Neutrophil (primary cell): Measurements from ENCODE around the gene SDF4.

Source experiments
- H3K27ac ChIP-seq: fragments of 200-600 bp; sonication (generic); 2 replicates; pipeline ENCODE4 v1.5.1; 2016; ENCODE audit warnings: mild to moderate bottlenecking, moderate library complexity
- H3K27me3 ChIP-seq: fragments of 200-600 bp; sonication (generic); 2 replicates; pipeline ENCODE4 v1.6.0; 2016; ENCODE audit warnings: mild to moderate bottlenecking
- H3K36me3 ChIP-seq: fragments of 200-600 bp; sonication (generic); 2 replicates; pipeline ENCODE4 v1.5.1; 2017
- H3K4me1 ChIP-seq, 2 experiments: fragments of 200-600 bp in 1 of 2; sonication (generic) in 1 of 2; 1 replicate in 1 of 2; 2 replicates in 1 of 2; pipeline versions ENCODE4 v1.5.1 to v1.6.1; 2013 to 2016; ENCODE audit warnings: low read depth in 1 of 2, low read length in 1 of 2, mild to moderate bottlenecking in 1 of 2, moderate library complexity in 1 of 2; ENCODE audit not compliant: control insufficient read depth in 1 of 2, insufficient read depth in 1 of 2
- H3K4me3 ChIP-seq, 2 experiments: fragments of 200-600 bp in 1 of 2; sonication (generic) in 1 of 2; 1 replicate in 1 of 2; 2 replicates in 1 of 2; pipeline ENCODE4 v1.5.1; 2013 to 2016; ENCODE audit warnings: low read depth in 1 of 2, low read length in 1 of 2, mild to moderate bottlenecking in 1 of 2, moderate library complexity in 1 of 2
- H3K9me3 ChIP-seq: fragments of 200-600 bp; sonication (generic); 2 replicates; pipeline ENCODE4 v1.5.1; 2016
- CTCF ChIP-seq: fragments of 200-600 bp; sonication (generic); IDR thresholded peaks from 2 replicates; pipeline ENCODE4 v1.5.1; 2016; ENCODE audit warnings: antibody characterized with exemption

SDF4 gene

GRCh38 chr1:1219341-1219740 is 12.5 kb downstream of the SDF4 start:
- Histone ChIP-seq H3K27ac (no peak overlapping the region), H3K9me3 (no peaks in the 10 kb centered on the region), H3K4me1 (no peaks in the 10 kb centered on the region), H3K27me3 (peaks cover 11% of the 10 kb centered on the region), H3K4me3 (no peak overlapping the region), H3K36me3 (peaks cover 93% of the 10 kb centered on the region)
- no peak for TF ChIP-seq CTCF

GRCh38 chr1:1218524-1219200 is 13.1 kb downstream of the SDF4 start:
- Histone ChIP-seq H3K9me3 (no peaks in the 10 kb centered on the region), H3K27ac (no peak overlapping the region), H3K4me3 (no peak overlapping the region), H3K4me1 (no peaks in the 10 kb centered on the region), H3K36me3 (peaks cover 86% of the 10 kb centered on the region), H3K27me3 (peaks cover 18% of the 10 kb centered on the region)
- no peak for TF ChIP-seq CTCF

GRCh38 chr1:1217621-1218523 is 13.9 kb downstream of the SDF4 start:
- Histone ChIP-seq H3K4me3 (no peak overlapping the region), H3K27ac (no peak overlapping the region), H3K36me3 (peaks cover 78% of the 10 kb centered on the region), H3K27me3 (peaks cover 26% of the 10 kb centered on the region), H3K4me1 (peaks cover 0 to 6% of the 10 kb centered on the region in 2 experiments), H3K9me3 (no peaks in the 10 kb centered on the region)
- no peak for TF ChIP-seq CTCF

DNA sequence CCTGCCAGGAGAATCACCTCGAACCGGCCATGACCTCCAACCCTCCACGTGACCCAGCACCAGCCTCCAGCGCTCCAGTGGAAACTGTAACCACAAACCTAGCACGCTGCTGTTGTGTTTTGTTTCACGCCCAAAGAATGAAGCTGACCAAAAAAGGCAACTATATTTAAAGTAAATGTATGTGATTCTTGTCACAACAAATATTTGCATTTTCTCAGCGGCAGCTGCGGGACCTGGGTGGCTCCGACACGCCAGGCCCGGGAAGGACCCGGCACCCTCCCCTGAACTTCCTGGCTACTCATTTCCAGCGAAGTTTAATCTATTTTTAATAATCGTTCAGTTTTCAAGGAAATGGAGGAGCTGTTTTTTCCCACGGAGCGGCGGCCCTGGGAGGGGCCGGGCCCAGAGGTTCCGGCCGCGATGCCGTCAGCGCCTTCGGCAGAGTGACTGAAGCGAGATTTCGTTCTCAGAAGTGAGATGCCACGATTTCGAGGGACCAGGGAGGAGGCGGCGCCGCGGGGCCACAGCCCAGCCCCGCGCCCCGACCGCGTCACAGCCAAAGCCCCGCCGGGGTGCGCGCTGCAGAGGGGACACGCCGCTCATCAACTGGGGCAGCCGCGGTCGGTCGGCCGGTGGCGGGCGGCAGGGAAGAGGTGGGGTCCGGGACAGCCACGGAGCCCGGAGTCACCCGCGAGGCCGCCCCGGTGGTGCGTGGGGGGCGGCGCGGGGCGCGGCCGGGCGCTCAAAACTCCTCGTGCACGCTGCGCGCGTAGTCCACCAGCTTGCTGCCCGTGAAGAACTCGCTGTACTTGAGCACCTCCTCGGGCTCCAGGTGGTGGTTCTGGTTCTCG is 14.8 kb downstream of the SDF4 start:
- TF ChIP-seq CTCF = no peak
- Histone ChIP-seq H3K4me3 (no peak overlapping the region), H3K36me3 (peaks cover 69% of the 10 kb centered on the region)

GRCh38 chr1:1215881-1216605 is 15.8 kb downstream of the SDF4 start:
- Histone ChIP-seq H3K9me3 (no peaks in the 10 kb centered on the region), H3K36me3 (peaks cover 60% of the 10 kb centered on the region), H3K4me3 (no peak overlapping the region), H3K4me1 (peaks cover 0 to 11% of the 10 kb centered on the region in 2 experiments), H3K27me3 (peaks cover 43% of the 10 kb centered on the region), H3K27ac (no peak overlapping the region)
- TF ChIP-seq CTCF = no peak

More for the DNA sequence above, 14.8 kb downstream of the SDF4 start:
- Histone ChIP-seq H3K27ac (no peak overlapping the region), H3K9me3 (no peaks in the 10 kb centered on the region), H3K4me1 (peaks cover 0 to 11% of the 10 kb centered on the region in 2 experiments), H3K27me3 (peaks cover 35% of the 10 kb centered on the region)
